OCI-M1 (cell line): ENCODE data around the gene HHIPL2.
A peak's percentile ranks its signal among the peaks of the same experiment; 100 is the strongest.
"Not testable (repeated sequence)": the region's sequence is repeated elsewhere in the genome, so short reads cannot be mapped to it uniquely, and the experiment has no call there.

Experiments used
- DNase-seq: peaks from one replicate; lab custom pipeline; 2025; lab: John Stamatoyannopoulos, UW

The HHIPL2 gene

GRCh38 chr1:222539951-222540597 is 7.8 kb downstream of the HHIPL2 start:
- no peak for DNase-seq

- DNase-seq = no peak
These were observed 12.4 kb downstream of the HHIPL2 start for GRCh38 chr1:222535455-222535854.

- no peak for DNase-seq
These were observed 17.1 kb downstream of the HHIPL2 start for GRCh38 chr1:222530852-222531251.

GRCh38 chr1:222529916-222530315 is 18.0 kb downstream of the HHIPL2 start:
- DNase-seq = no peak

- no peak for DNase-seq
These were observed 18.7 kb downstream of the HHIPL2 start for GRCh38 chr1:222529181-222529580.

GRCh38 chr1:222525951-222526350 is 22.0 kb downstream of the HHIPL2 start:
- DNase-seq = peak; percentile 48

GRCh38 chr1:222523852-222524251 is 24.1 kb downstream of the HHIPL2 start:
- no peak for DNase-seq

GRCh38 chr1:222522105-222522915 is 25.6 kb downstream of the HHIPL2 start:
- no peak for DNase-seq

GRCh38 chr1:222521299-222522104 is 26.4 kb downstream of the HHIPL2 start:
- no peak for DNase-seq

GRCh38 chr1:222489496-222489895 is 58.4 kb downstream of the HHIPL2 start:
- DNase-seq = not testable (repeated sequence)

GRCh38 chr1:222487774-222488173 is 60.1 kb downstream of the HHIPL2 start:
- DNase-seq = not testable (repeated sequence)

GRCh38 chr1:222484005-222484404 is 63.9 kb downstream of the HHIPL2 start:
- peak; percentile 41 for DNase-seq

GRCh38 chr1:222479567-222479966 is 68.3 kb downstream of the HHIPL2 start:
- not testable (repeated sequence) for DNase-seq

GRCh38 chr1:222476436-222476835 is 71.5 kb downstream of the HHIPL2 start:
- not testable (repeated sequence) for DNase-seq

GRCh38 chr1:222473717-222474116 is 74.2 kb downstream of the HHIPL2 start:
- not testable (repeated sequence) for DNase-seq

GRCh38 chr1:222472776-222473540 is 74.9 kb downstream of the HHIPL2 start:
- DNase-seq = not testable (repeated sequence)
